T47D (cell line): ENCODE measurements around the gene POLH.
"Not testable (repeated sequence)": the region's sequence is repeated elsewhere in the genome, so short reads cannot be mapped to it uniquely, and the experiment has no call there.

Source experiments
- DNase-seq, 2 experiments: peaks; one replicate each; pipeline versions ENCODE4 v3.0.0 to v3.0.0-alpha.2; 2011 to 2012; ENCODE audit warnings: low read depth in 1 of 2, low spot score in 1 of 2
- JUND ChIP-seq: IDR thresholded peaks from 2 replicates; pipeline ENCODE4 v1.6.1; 2012; ENCODE audit warnings: low read depth
- in situ Hi-C: cut with HindIII; loops from 2 replicates; pipeline ENCODE4 v1.10.0; 2016; ENCODE audit warnings: low sequenced_read_pairs, low pct_unique_long_range_greater_than_20kb

Gene POLH

DNA sequence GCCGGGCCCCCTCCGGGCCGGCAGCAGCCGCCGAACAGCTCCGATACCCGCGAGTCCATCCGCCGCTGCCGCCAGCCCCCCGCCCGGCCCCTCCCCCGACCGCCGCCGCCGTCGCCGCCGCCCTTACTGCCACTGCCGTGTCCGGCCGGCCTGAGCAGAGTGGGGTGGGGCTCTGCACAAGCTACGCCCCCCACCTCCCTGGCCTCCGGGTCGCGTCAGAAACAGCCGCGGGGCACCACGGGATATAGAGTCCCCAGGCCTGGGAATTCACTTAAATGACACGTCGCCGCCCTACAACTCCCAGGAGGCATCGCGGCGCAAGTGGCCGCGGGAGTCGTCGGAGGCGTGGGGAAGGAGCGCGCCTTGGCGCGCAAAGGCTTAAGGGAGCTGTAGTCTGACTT is 53.1 kb downstream of the POLH start, which contains the start of gene GTPBP2:
Gene GTPBP2, minus strand, starts transcription at position 161 of the 401 bp plus-strand sequence. Its CDS starts 102 bp downstream, at position 59.
- no peak for TF ChIP-seq JUND
- in situ Hi-C loops = no loop called here
- peak; percentile 85 to 100 for DNase-seq

- TF ChIP-seq JUND = no peak
- peak; percentile 94 to 99 for DNase-seq
- in situ Hi-C loops = no loop called here
These were observed 53.7 kb downstream of the POLH start for GRCh38 chr6:43629505-43630300.

- in situ Hi-C loops = no loop called here
- TF ChIP-seq JUND = no peak
- DNase-seq = no peak
These were observed 55.1 kb downstream of the POLH start for GRCh38 chr6:43630980-43631619.

DNA sequence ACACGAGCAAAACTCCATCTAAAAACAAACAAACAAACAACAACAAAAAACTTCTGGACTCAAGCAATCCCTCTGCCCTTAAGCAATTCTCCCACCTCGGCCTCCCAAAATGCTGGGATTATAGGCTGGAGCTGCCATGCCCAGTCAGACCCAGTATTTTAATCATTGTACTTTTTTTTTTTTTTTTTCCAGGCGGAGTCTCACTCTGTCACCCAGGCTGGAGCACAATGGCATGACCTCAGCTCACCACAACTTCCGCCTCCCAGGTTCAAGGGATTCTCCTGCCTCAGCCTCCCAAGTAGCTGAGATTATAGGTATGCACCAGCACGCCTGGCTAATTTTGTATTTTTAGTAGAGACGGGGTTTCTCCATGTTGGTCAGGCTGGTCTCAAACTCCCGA is 57.0 kb downstream of the POLH start:
- in situ Hi-C loops, DNase-seq: not testable (repeated sequence)

GRCh38 chr6:43634702-43635303 is 58.8 kb downstream of the POLH start:
- no peak for DNase-seq
- no peak for TF ChIP-seq JUND
- in situ Hi-C loops = no loop called here

DNA sequence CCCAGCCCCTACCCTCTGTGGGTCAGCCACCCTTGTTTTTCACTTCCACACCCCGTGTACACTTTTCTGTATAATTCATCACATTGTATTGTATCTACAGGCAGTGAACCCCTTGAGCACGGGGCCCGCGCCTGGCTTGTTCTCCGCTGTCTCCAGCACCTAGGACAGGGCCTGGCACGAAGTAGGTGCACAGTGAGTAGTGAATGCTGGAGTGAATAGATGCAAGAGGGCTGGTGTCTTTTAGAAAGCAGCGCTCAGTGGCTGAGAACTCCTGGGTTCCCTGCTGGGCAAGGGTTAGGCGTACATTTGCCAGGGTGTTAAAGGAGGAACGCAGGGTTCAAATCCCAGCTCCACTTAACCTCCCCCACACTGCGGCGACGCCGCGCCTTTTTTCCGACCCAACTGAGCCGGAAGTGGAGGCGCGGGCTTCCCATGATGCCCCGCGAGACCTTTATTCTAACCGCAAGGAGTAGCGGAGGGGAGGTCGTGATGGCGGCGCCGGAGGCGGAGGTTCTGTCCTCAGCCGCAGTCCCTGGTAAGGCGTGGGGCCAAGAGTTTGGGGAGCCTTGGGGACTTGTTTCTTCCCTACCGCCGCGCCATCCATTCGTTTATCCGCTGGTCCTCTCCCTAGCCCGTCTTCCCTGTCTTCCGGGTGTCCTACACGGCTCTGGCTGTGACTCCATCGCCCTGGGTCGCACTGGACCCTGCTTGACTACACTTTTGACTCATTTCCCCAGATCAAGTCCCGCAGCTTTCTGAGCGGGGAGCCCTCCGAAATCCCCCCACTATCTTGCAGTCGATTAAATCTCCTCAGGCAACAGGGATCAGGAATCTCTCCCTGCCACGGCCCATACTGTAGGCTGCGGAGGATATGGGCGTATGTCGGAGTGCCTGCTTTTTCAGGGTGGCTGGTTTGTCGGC is 59.7 kb downstream of the POLH start, which contains the start of gene MAD2L1BP:
Gene MAD2L1BP, plus strand, starts transcription at position 454 of the 921 bp plus-strand sequence. Its CDS starts 36 bp downstream, at position 490.
- in situ Hi-C loops = no loop called here
- DNase-seq = peak; percentile 41 to 76
- no peak for TF ChIP-seq JUND

GRCh38 chr6:43636308-43636659 is 60.3 kb downstream of the POLH start:
- no peak for DNase-seq
- in situ Hi-C loops = no loop called here
- no peak for TF ChIP-seq JUND

DNA sequence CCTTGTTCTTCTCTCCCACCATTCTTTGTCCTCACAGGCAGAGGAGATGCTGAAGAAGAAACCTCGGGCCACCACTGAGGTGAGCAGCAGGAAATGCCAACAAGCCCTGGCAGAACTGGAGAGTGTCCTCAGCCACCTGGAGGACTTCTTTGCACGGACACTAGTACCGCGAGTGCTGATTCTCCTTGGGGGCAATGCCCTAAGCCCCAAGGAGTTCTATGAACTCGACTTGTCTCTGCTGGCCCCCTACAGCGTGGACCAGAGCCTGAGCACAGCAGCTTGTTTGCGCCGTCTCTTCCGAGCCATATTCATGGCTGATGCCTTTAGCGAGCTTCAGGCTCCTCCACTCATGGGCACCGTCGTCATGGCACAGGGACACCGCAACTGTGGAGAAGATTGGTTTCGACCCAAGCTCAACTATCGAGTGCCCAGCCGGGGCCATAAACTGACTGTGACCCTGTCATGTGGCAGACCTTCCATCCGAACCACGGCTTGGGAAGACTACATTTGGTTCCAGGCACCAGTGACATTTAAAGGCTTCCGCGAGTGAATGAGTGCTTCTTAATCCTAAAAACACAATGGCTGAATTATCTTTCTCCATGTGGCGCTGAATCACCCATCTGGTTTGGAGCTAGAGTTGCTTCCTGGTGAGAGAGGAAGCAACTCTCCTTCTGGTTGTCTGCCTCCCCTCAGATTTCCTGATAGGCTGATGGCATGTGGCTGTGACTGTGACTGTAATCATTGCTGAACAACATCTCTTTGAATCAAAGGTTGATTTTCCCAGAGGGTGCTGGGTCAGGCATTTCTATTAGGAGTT is 64.2 kb downstream of the POLH start:
- in situ Hi-C loops = no loop called here
- no peak for DNase-seq
- no peak for TF ChIP-seq JUND

- TF ChIP-seq JUND = no peak
These were observed 69.1 kb downstream of the POLH start, which contains the start of gene RSPH9 for GRCh38 chr6:43644940-43645612. TSS of gene RSPH9 (plus strand) at chr6:43645036. CDS start at chr6:43645099, 63 bp downstream.

GRCh38 chr6:43645613-43645964 is 69.6 kb downstream of the POLH start:
- no peak for DNase-seq
- no peak for TF ChIP-seq JUND
- in situ Hi-C loops = no loop called here

More at GRCh38 chr6:43644940-43645612, 69.1 kb downstream of the POLH start, which contains the start of gene RSPH9:
- no peak for DNase-seq
- in situ Hi-C loops = no loop called here

DNA sequence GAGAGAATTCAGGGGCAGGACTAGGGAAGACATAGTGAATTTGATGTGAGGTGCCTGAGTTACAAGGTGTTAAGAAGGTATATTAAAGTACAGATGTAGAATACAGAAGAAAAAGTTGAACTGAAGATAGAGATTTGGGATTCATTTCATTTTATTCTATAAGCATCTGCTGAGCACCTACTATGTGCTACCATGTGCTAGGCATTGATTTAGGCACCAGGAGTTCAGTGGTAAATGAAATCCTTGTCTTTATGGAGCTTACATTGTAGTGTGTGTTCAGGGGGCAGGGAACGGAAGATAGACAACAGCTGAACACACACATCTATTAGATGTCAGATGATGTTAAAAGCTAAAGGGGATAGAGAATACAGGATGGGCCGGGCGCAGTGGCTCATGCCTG is 71.6 kb downstream of the POLH start:
- no peak for DNase-seq
- TF ChIP-seq JUND = no peak
- in situ Hi-C loops = no loop called here
